Loucy (cell line): ENCODE results near the gene EIPR1.

Experiments used
- EZH2phosphoT487 ChIP-seq: fragments of 200-600 bp; IDR thresholded peaks from 2 replicates; pipeline ENCODE4 v1.6.1; 2018; ENCODE audit warnings: antibody characterized with exemption, mild to moderate bottlenecking, moderate library complexity, borderline replicate concordance
- TF ChIP-seq, protein P1 (sequence below): fragments of 200-600 bp; sonication (generic); conservative IDR thresholded peaks from 2 replicates; pipeline ENCODE4 v1.5.1; 2014; ENCODE audit warnings: mild to moderate bottlenecking, antibody characterized with exemption, low read length

DNA sequence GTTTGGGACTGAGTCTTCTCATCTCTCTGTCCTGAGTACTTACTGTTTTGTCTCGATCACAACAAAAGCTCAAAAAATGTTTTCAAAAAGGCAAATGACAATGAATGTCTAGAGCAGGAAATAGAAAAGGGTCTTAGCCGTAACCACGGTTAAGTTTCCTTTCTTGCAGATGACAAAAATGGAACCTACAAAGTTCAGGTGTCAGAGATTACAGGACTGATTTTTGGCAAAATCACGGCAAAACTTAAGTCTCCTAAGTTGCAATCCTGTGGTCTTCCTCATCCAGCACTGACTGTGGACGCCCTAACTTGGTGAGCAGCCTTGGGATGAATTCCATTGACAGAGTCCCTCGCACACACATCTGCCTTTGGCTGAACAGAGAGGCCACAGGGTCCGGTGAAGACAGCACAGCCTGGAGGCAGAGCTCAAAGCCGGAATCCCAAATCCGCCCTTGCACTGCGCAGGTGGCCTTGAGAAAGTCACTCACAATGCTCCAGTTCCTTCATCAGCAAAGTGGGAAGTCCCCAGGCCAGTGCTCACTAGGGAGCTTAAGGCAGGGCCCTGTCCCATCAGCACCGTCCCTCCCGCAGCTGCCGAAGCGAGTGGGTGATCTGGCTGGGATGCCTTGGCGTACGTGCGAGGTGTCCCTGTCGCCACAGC lies 55.2 kb downstream of the EIPR1 start:
- TF ChIP-seq, protein P1, sequence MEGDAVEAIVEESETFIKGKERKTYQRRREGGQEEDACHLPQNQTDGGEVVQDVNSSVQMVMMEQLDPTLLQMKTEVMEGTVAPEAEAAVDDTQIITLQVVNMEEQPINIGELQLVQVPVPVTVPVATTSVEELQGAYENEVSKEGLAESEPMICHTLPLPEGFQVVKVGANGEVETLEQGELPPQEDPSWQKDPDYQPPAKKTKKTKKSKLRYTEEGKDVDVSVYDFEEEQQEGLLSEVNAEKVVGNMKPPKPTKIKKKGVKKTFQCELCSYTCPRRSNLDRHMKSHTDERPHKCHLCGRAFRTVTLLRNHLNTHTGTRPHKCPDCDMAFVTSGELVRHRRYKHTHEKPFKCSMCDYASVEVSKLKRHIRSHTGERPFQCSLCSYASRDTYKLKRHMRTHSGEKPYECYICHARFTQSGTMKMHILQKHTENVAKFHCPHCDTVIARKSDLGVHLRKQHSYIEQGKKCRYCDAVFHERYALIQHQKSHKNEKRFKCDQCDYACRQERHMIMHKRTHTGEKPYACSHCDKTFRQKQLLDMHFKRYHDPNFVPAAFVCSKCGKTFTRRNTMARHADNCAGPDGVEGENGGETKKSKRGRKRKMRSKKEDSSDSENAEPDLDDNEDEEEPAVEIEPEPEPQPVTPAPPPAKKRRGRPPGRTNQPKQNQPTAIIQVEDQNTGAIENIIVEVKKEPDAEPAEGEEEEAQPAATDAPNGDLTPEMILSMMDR = no peak
- TF ChIP-seq EZH2phosphoT487 = no peak
